ENCODE measurements around the gene CAMK2D. TPM values are rescaled to one million over a fixed set of nuclear protein-coding genes. Genes with fewer than 3 reads are reported as not detected.
A peak's percentile ranks its signal among the peaks of the same experiment; 100 is the strongest.

Gene CAMK2D
- total RNA-seq, 4 donors from 2014 or later: 48.2 to 66.2 (median 51.2) TPM

DNA sequence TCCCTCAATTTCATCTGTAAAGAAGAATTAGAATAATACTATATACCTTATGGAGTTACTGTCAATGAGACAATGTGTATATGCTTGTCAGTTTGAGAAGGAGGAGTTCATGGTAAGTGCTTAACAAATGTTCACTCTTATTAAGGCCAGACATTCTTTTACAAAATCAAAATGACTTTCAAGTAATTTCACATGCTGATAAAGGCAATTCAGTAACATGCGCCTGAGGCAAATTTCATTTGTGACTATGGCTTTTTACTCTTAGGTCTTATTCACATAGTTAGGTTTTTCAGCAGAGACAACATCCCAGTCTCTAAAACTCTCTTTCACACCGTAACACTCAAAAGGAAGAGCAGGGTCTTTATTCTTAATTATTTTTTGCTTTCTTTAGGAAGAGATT is 174.4 kb downstream of the CAMK2D start:
- H3K4me3 ChIP-seq: no peak overlapping the region
- H3K27ac ChIP-seq (replicated peaks in 1 of 4): no peak overlapping the region
- no peaks in the 10 kb centered on the region for H3K27me3 ChIP-seq
- TF ChIP-seq POLR2A (IDR thresholded peaks at IDR 0.05; ENCODE audit: low read depth) (no peak), CTCF (IDR thresholded peaks at IDR 0.05) (no peak), POLR2AphosphoS5 (IDR thresholded peaks at IDR 0.05) (no peak), EP300 (IDR thresholded peaks at IDR 0.05) (no peak)
- H3K9me3 ChIP-seq: no peaks in the 10 kb centered on the region
- DNase-seq (ENCODE audit: extremely low spot score): no peak
- WGBS: 92% methylated on average over 2 of the region's 2 CpGs
- no peaks in the 10 kb centered on the region for H3K36me3 ChIP-seq
- intact Hi-C loops (cut with DNase I): no loop called here
- H3K4me1 ChIP-seq: peaks cover 24 to 46% (median 29%) of the 10 kb centered on the region in 4 donors

DNA sequence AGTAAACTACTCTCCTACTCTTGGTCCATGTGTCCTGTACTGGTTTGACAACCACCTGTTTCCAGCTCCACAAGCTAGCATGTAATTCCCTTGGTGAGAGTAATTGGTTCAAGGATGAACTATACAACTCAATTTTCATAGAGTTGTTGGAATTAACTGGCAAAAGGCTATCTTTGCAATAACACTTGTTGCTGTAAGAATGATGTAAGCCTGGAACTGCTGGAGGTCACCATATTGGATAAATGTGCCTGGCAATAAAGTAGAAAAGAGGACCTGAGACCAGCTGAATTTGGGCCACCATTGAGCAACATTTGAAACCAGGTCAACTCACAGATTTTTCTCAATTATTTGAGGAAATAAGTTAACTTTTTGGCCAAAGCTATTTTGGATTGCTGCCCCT is 175.5 kb downstream of the CAMK2D start:
- Histone ChIP-seq H3K36me3 (no peaks in the 10 kb centered on the region), H3K9me3 (no peaks in the 10 kb centered on the region), H3K4me3 (no peak overlapping the region), H3K27me3 (no peaks in the 10 kb centered on the region), H3K27ac (replicated peaks in 1 of 4) (no peak overlapping the region), H3K4me1 (peaks cover 23 to 42% (median 24%) of the 10 kb centered on the region in 4 donors)
- TF ChIP-seq EP300 (IDR thresholded peaks at IDR 0.05) (no peak), POLR2A (IDR thresholded peaks at IDR 0.05; ENCODE audit: low read depth) (no peak), POLR2AphosphoS5 (IDR thresholded peaks at IDR 0.05) (no peak), CTCF (IDR thresholded peaks at IDR 0.05) (no peak)
- intact Hi-C loops (cut with DNase I): no loop called here
- no peak for DNase-seq (ENCODE audit: extremely low spot score)

DNA sequence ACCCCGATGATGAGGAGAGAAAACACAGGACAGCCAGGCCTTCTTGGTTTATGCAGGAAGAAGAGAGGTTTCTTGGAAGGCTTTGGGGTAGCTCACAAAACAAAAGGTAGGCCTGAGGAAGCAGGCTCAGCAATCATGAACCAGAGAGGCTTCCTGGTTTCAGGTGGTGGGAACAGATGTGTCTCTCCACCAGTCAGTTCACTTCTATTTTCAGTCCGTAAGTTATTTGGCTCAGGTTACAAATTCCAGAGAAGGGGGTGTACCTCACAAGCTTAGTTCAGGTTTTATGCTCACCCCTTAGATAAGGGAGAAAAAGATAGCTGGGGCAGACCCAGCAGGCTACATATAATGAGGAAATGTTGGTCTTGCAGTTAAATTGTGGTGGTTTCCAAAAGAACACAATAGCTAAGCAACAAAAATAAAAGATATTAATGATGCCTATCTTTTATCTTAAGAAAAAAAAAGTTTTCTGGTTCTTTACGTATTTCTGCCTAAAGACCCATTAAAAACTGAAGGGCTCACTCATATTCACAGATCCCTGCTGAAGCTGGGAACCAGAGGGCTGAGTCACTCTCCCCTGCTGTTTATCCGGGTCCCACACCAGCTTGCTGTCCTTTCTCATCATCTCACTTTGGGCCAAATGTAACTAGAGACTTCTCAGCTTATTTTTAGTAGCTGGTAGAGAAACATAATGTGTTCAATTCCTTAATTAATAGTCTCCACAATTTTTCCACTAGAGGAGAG is 177.0 kb downstream of the CAMK2D start:
- DNase-seq (ENCODE audit: extremely low spot score): no peak
- intact Hi-C loops (cut with DNase I): no loop called here
- Histone ChIP-seq H3K36me3 (no peaks in the 10 kb centered on the region), H3K4me1 (peaks cover 24 to 46% (median 28%) of the 10 kb centered on the region in 4 donors), H3K9me3 (no peaks in the 10 kb centered on the region), H3K27ac (replicated peaks in 1 of 4) (peak overlapping the region in 1 of 4 donors; percentile 14), H3K4me3 (no peak overlapping the region), H3K27me3 (no peaks in the 10 kb centered on the region)
- 72% methylated on average over 4 of the region's 4 CpGs for WGBS
- TF ChIP-seq CTCF (IDR thresholded peaks at IDR 0.05) (no peak), POLR2AphosphoS5 (IDR thresholded peaks at IDR 0.05) (no peak), EP300 (IDR thresholded peaks at IDR 0.05) (no peak), POLR2A (IDR thresholded peaks at IDR 0.05; ENCODE audit: low read depth) (no peak)

DNA sequence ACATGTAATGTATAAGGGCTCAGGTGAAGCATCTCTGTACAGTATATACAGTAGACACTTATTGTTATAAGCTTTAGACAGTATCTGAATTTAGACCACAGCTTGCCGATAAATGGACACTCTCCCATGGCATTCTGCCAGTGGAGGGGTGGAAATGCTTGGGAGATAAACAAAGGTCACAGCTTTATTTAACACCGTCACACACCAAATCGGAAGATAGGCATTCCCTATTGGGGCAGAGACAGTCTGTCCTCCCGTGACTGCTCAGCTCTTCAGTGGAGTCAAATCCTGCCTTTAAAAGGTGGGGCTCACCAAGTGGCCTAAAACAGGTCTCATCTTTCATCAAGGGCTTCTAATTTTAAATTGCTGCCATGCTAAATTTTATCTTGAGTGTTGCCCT is 178.8 kb downstream of the CAMK2D start:
- intact Hi-C loops (cut with DNase I): no loop called here
- no peaks in the 10 kb centered on the region for H3K9me3 ChIP-seq
- no peaks in the 10 kb centered on the region for H3K27me3 ChIP-seq
- 89% methylated on average over 4 of the region's 4 CpGs for WGBS
- H3K4me3 ChIP-seq: no peak overlapping the region
- H3K27ac ChIP-seq (replicated peaks in 1 of 4): no peak overlapping the region
- TF ChIP-seq POLR2AphosphoS5 (IDR thresholded peaks at IDR 0.05) (no peak), EP300 (IDR thresholded peaks at IDR 0.05) (no peak), CTCF (IDR thresholded peaks at IDR 0.05) (no peak), POLR2A (IDR thresholded peaks at IDR 0.05; ENCODE audit: low read depth) (no peak)
- no peak for DNase-seq (ENCODE audit: extremely low spot score)
- H3K36me3 ChIP-seq: no peaks in the 10 kb centered on the region
- H3K4me1 ChIP-seq: peaks cover 20 to 44% (median 27%) of the 10 kb centered on the region in 4 donors

- Histone ChIP-seq H3K27ac (replicated peaks in 1 of 4) (no peak overlapping the region), H3K4me3 (no peak overlapping the region), H3K27me3 (no peaks in the 10 kb centered on the region), H3K9me3 (no peaks in the 10 kb centered on the region), H3K4me1 (peaks cover 21 to 37% (median 30%) of the 10 kb centered on the region in 4 donors), H3K36me3 (no peaks in the 10 kb centered on the region)
- 82% methylated on average over 1 of the region's 1 CpG for WGBS
- intact Hi-C loops (cut with DNase I): no loop called here
- DNase-seq (ENCODE audit: extremely low spot score): no peak
- TF ChIP-seq CTCF (IDR thresholded peaks at IDR 0.05) (no peak), EP300 (IDR thresholded peaks at IDR 0.05) (no peak), POLR2A (IDR thresholded peaks at IDR 0.05; ENCODE audit: low read depth) (no peak), POLR2AphosphoS5 (IDR thresholded peaks at IDR 0.05) (no peak)
Observed at GRCh38 chr4:113579360-113579759, 182.2 kb downstream of the CAMK2D start.

Data from esophagus muscularis mucosa (tissue), 4 donors.